HCT116 (cell line): ENCODE measurements around the gene UNC45A. TPM values are rescaled to one million over a fixed set of nuclear protein-coding genes. Genes with fewer than 3 reads are reported as not detected.

ENCODE experiments used
- ATAC-seq: fragments of 200-7000 bp; cut with Tn5 transposase; 2 replicates; pipeline ENCODE4 v1.9.1; 2020; ENCODE audit warnings: mild to moderate bottlenecking, moderate library complexity
- BruUV-seq: library from RNA; stranded (reverse); fragments of 400-500 nt; replicated peaks from 2 replicates; lab custom pipeline; 2021; lab: Mats Ljungman, UMichigan
- CTCF ChIA-PET: fragments of 300-600 bp; sonication (Branson Sonifier 250); formaldehyde crosslinking; loops from one replicate; lab custom pipeline; 2021; ENCODE audit warnings: antibody characterized with exemption; lab: Charles Lee
- POLR2A ChIA-PET: fragments of 300-600, 350-600 bp; sonication (Branson Sonifier 250); formaldehyde crosslinking; loops from one replicate; lab custom pipeline; 2021; ENCODE audit warnings: antibody characterized with exemption; lab: Charles Lee
- RAD21 ChIA-PET, 2 experiments: fragments of 300-600 bp; sonication (Branson Sonifier 250); formaldehyde crosslinking; loops; one replicate each; lab custom pipeline; 2023; ENCODE audit warnings: low total read pairs in 2 of 2; ENCODE audit not compliant: uncharacterized antibody in 2 of 2, unreplicated experiment in 2 of 2, low non-redundant PET in 1 of 2; lab: Charles Lee
- DNase-seq: peaks from one replicate; pipeline ENCODE4 v3.0.0-alpha.2; 2010; ENCODE audit warnings: low read depth, low spot score
- H2AFZ ChIP-seq: fragments of 200-600 bp; shearing (Covaris generic), sonication (generic); 2 replicates; pipeline ENCODE4 v1.6.1; 2017; ENCODE audit warnings: low read depth, mixed run types, mixed read lengths, antibody characterized with exemption, low read length; ENCODE audit not compliant: poor library complexity, severe bottlenecking
- H3K27ac ChIP-seq: 2 replicates; pipeline ENCODE4 v1.5.1; 2012; ENCODE audit warnings: low read depth, low read length
- H3K27me3 ChIP-seq: fragments of 200-600 bp; sonication (generic); 2 replicates; pipeline ENCODE4 v1.6.1; 2016; ENCODE audit warnings: mixed run types, low read length, mixed read lengths; ENCODE audit not compliant: insufficient read depth
- H3K36me3 ChIP-seq, 2 experiments: fragments of 200-500 bp in 1 of 2; fragments of 200-600 bp in 1 of 2; sonication (Bioruptor generic) in 1 of 2; sonication (generic) in 1 of 2; 2 replicates each; pipeline versions ENCODE4 v1.5.1 to v1.6.1; 2014 to 2016; ENCODE audit warnings: low read length in 2 of 2, inconsistent platforms in 1 of 2, mixed read lengths in 1 of 2, mixed run types in 1 of 2; ENCODE audit not compliant: insufficient read depth in 2 of 2, control insufficient read depth in 1 of 2
- H3K4me1 ChIP-seq, 2 experiments: fragments of 200-600 bp in 1 of 2; sonication (generic) in 1 of 2; 2 replicates each; pipeline versions ENCODE4 v1.5.1 to v1.6.1; 2012 to 2017; ENCODE audit warnings: low read length in 2 of 2, inconsistent platforms in 1 of 2, mild to moderate bottlenecking in 1 of 2, mixed read lengths in 1 of 2, mixed run types in 1 of 2, moderate library complexity in 1 of 2; ENCODE audit not compliant: insufficient read depth in 2 of 2, control insufficient read depth in 1 of 2
- H3K4me2 ChIP-seq: fragments of 200-600 bp; sonication (generic); 2 replicates; pipeline ENCODE4 v1.6.1; 2017; ENCODE audit warnings: mixed run types, low read length, mixed read lengths
- H3K4me3 ChIP-seq, 2 experiments: fragments of 200-600 bp in 1 of 2; sonication (generic) in 1 of 2; replicated peaks in 1 of 2; 2 replicates each; pipeline ENCODE4 v1.5.1; 2011 to 2016; ENCODE audit warnings: low read length in 2 of 2, control low read depth in 1 of 2, low read depth in 1 of 2, mild to moderate bottlenecking in 1 of 2, mixed read lengths in 1 of 2, mixed run types in 1 of 2
- H3K79me2 ChIP-seq: fragments of 200-600 bp; sonication (generic); 2 replicates; pipeline ENCODE4 v1.6.1; 2017; ENCODE audit warnings: mild to moderate bottlenecking, mixed run types, low read length, moderate library complexity, mixed read lengths; ENCODE audit not compliant: insufficient read depth
- H3K9ac ChIP-seq: fragments of 200-600 bp; sonication (generic); 2 replicates; pipeline ENCODE4 v1.6.1; 2016; ENCODE audit warnings: low read length, mixed read lengths
- H3K9me2 ChIP-seq: fragments of 200-600 bp; sonication (generic), shearing (Covaris generic); 2 replicates; pipeline ENCODE4 v1.6.1; 2017; ENCODE audit warnings: mixed run types, mild to moderate bottlenecking, moderate library complexity; ENCODE audit not compliant: insufficient read depth
- H3K9me3 ChIP-seq, 2 experiments: fragments of 200-500 bp in 1 of 2; fragments of 200-600 bp in 1 of 2; sonication (Bioruptor generic) in 1 of 2; sonication (generic) in 1 of 2; 2 replicates each; pipeline ENCODE4 v1.6.1; 2014 to 2017; ENCODE audit warnings: low read length in 2 of 2, mixed read lengths in 2 of 2, inconsistent platforms in 1 of 2, low read depth in 1 of 2, mild to moderate bottlenecking in 1 of 2, mixed run types in 1 of 2, moderate library complexity in 1 of 2; ENCODE audit not compliant: control insufficient read depth in 1 of 2, insufficient read depth in 1 of 2
- H4K20me1 ChIP-seq: fragments of 200-600 bp; sonication (generic), shearing (Covaris generic); 2 replicates; pipeline ENCODE4 v1.6.1; 2017; ENCODE audit warnings: mixed run types, mild to moderate bottlenecking, moderate library complexity; ENCODE audit not compliant: insufficient read depth
- CEBPB ChIP-seq: IDR thresholded peaks from 2 replicates; pipeline ENCODE4 v1.6.1; 2012; ENCODE audit warnings: low read depth
- EZH2 ChIP-seq: fragments of 200-600 bp; sonication (generic); IDR thresholded peaks from 2 replicates; pipeline ENCODE4 v1.6.1; 2017; ENCODE audit warnings: antibody characterized with exemption, mixed run types
- EZH2phosphoT487 ChIP-seq: fragments of 200-600 bp; IDR thresholded peaks from 2 replicates; pipeline ENCODE4 v1.6.1; 2018; ENCODE audit warnings: antibody characterized with exemption, borderline replicate concordance
- FOSL1 ChIP-seq: IDR thresholded peaks from 2 replicates; pipeline ENCODE4 v1.6.1; 2012; ENCODE audit warnings: low read depth
- POLR2AphosphoS5 ChIP-seq: IDR thresholded peaks from 2 replicates; pipeline ENCODE4 v1.6.1; 2011; ENCODE audit warnings: mild to moderate bottlenecking, low read depth, low read length, moderate library complexity
- RAD21 ChIP-seq: IDR thresholded peaks from 2 replicates; pipeline ENCODE4 v1.6.1; 2012; ENCODE audit warnings: low read depth, mild to moderate bottlenecking
- REST ChIP-seq: IDR thresholded peaks from 2 replicates; pipeline ENCODE4 v1.6.1; 2012; ENCODE audit warnings: low read depth
- SIN3A ChIP-seq: IDR thresholded peaks from 2 replicates; pipeline ENCODE4 v1.6.1; 2012; ENCODE audit warnings: low read depth
- SP1 ChIP-seq: IDR thresholded peaks from 2 replicates; pipeline ENCODE4 v1.6.1; 2012; ENCODE audit warnings: low read depth
- intact Hi-C: fragments of 100-400 bp; cut with micrococcal nuclease; formaldehyde crosslinking; loops from 2 replicates; pipeline ENCODE4 v1.10.0; 2022
- total RNA-seq: library from RNA; stranded (reverse); gene quantifications from one replicate; pipeline ENCODE4 v1.2.1, GENCODE V29; 2021; ENCODE audit not compliant: unreplicated experiment

UNC45A gene
- total RNA-seq, 1 experiment from 2014 or later = 95.4 TPM

- peaks cover 0 to 15% of the 10 kb centered on the region in 2 experiments; a peak in 2 of 4 replicates for H3K4me1 ChIP-seq
- no peaks in the 10 kb centered on the region for H3K27me3 ChIP-seq
- no peak overlapping the region for H3K4me2 ChIP-seq
- BruUV-seq = no TSS peak
- intact Hi-C loops = no loop called here
- ChIA-PET POLR2A (no interaction called here), RAD21 (no interaction called here), CTCF (no interaction called here)
- no peak overlapping the region for H2AFZ ChIP-seq
- TF ChIP-seq EZH2 = no peak
- TF ChIP-seq POLR2AphosphoS5 = no peak
- TF ChIP-seq RAD21 = no peak
- no peak for TF ChIP-seq SP1
- no peak overlapping the region for H3K27ac ChIP-seq
- H4K20me1 ChIP-seq = no peaks in the 10 kb centered on the region
- H3K4me3 ChIP-seq = no peak overlapping the region
- H3K9me2 ChIP-seq = no peaks in the 10 kb centered on the region
- H3K9me3 ChIP-seq = no peaks in the 10 kb centered on the region
- no peaks in the 10 kb centered on the region for H3K36me3 ChIP-seq
- no peaks in the 10 kb centered on the region for H3K79me2 ChIP-seq
- no peak overlapping the region for H3K9ac ChIP-seq
- no peak for ATAC-seq
- no peak for DNase-seq
Measured at GRCh38 chr15:90891346-90891949, 43.6 kb upstream of the UNC45A start.

- Histone ChIP-seq H3K9ac (no peak overlapping the region), H3K4me1 (peaks cover 0 to 15% of the 10 kb centered on the region in 2 experiments; a peak in 2 of 4 replicates), H3K27me3 (no peaks in the 10 kb centered on the region), H2AFZ (no peak overlapping the region), H3K4me2 (no peak overlapping the region), H3K9me2 (no peaks in the 10 kb centered on the region), H3K27ac (no peak overlapping the region), H3K4me3 (no peak overlapping the region), H3K9me3 (no peaks in the 10 kb centered on the region), H3K79me2 (no peaks in the 10 kb centered on the region), H3K36me3 (no peaks in the 10 kb centered on the region), H4K20me1 (no peaks in the 10 kb centered on the region)
- CTCF ChIA-PET = interaction anchor here (1.6 to 1.8 kb wide), 2 partner anchors 12 to 380 kb away, joined by 6 read pairs; no protein-coding TSS in a partner anchor
- RAD21 ChIA-PET = no interaction called here
- intact Hi-C loops = no loop called here
- BruUV-seq = no TSS peak
- DNase-seq (no peak), ATAC-seq (no peak)
- POLR2A ChIA-PET = no interaction called here
- TF ChIP-seq EZH2phosphoT487 = no peak
- no peak for TF ChIP-seq SIN3A
- TF ChIP-seq FOSL1 = no peak
- TF ChIP-seq REST = no peak
- no peak for TF ChIP-seq POLR2AphosphoS5
- TF ChIP-seq CEBPB = no peak
Measured at GRCh38 chr15:90892023-90892422, 43.1 kb upstream of the UNC45A start.
